IMR-90 (cell line): ENCODE data around the gene BTC. TPM values are rescaled to one million over a fixed set of nuclear protein-coding genes. Genes with fewer than 3 reads are reported as not detected.

Experiments used
- ATAC-seq: fragments of 200-7000 bp; cut with Tn5 transposase; 2 replicates; pipeline ENCODE4 v1.9.1; 2020; ENCODE audit warnings: low read depth, mild to moderate bottlenecking, moderate library complexity
- BruUV-seq: library from RNA; stranded (reverse); fragments of 400-500 nt; replicated peaks from 2 replicates; lab custom pipeline; 2021; lab: Mats Ljungman, UMichigan
- CTCF ChIA-PET: fragments of 300-600 bp; formaldehyde crosslinking; extraction: SDS; loops from one replicate; lab custom pipeline; 2021; ENCODE audit warnings: antibody characterized with exemption; lab: Yijun Ruan, JAX
- POLR2A ChIA-PET: fragments of 300-600 bp; sonication (Branson Sonifier 250); formaldehyde crosslinking; loops from one replicate; lab custom pipeline; 2022; ENCODE audit warnings: antibody characterized with exemption; ENCODE audit not compliant: unreplicated experiment; lab: Charles Lee
- DNase-seq: peaks from one replicate; pipeline ENCODE4 v3.0.0; 2013
- H2AFZ ChIP-seq: replicated peaks from 2 replicates; pipeline ENCODE3; 2013; ENCODE audit warnings: low read length, mild to moderate bottlenecking; ENCODE audit not compliant: poor library complexity
- H2AK5ac ChIP-seq: 2 replicates; pipeline ENCODE4 v1.6.1; 2013; ENCODE audit warnings: low read depth, low read length, inconsistent platforms
- H2AK9ac ChIP-seq: replicated peaks from 2 replicates; pipeline ENCODE3; 2013; ENCODE audit warnings: mild to moderate bottlenecking, low read depth, low read length, moderate library complexity; ENCODE audit not compliant: poor library complexity
- H2BK120ac ChIP-seq: 2 replicates; pipeline ENCODE4 v1.6.1; 2013; ENCODE audit warnings: low read depth, low read length, inconsistent platforms
- H2BK15ac ChIP-seq: 3 replicates; pipeline ENCODE4 v1.6.1; 2013; ENCODE audit warnings: low read depth, low read length, inconsistent platforms
- H2BK20ac ChIP-seq: 2 replicates; pipeline ENCODE4 v1.6.1; 2013; ENCODE audit warnings: low read depth, mild to moderate bottlenecking, inconsistent platforms, low read length, moderate library complexity
- H2BK5ac ChIP-seq: 2 replicates; pipeline ENCODE4 v1.6.1; 2013; ENCODE audit warnings: mild to moderate bottlenecking, low read depth, low read length, inconsistent platforms; ENCODE audit not compliant: poor library complexity, severe bottlenecking
- H3K14ac ChIP-seq: replicated peaks from 2 replicates; pipeline ENCODE4 v1.6.1; 2013; ENCODE audit warnings: low read depth, low read length, inconsistent platforms
- H3K18ac ChIP-seq: 2 replicates; pipeline ENCODE4 v1.6.1; 2013; ENCODE audit warnings: low read depth, low read length, control low read depth
- H3K23ac ChIP-seq: 2 replicates; pipeline ENCODE4 v1.6.1; 2013; ENCODE audit warnings: low read depth, low read length, inconsistent platforms
- H3K27ac ChIP-seq: 2 replicates; pipeline ENCODE4 v1.5.1; 2013; ENCODE audit warnings: mild to moderate bottlenecking, control low read depth, low read length; ENCODE audit not compliant: insufficient read depth
- H3K27me3 ChIP-seq: 2 replicates; pipeline ENCODE4 v1.6.1; 2013; ENCODE audit warnings: low read length; ENCODE audit not compliant: control insufficient read depth, insufficient read depth
- H3K36me3 ChIP-seq: 2 replicates; pipeline ENCODE4 v1.6.1; 2013; ENCODE audit warnings: low read length, mixed read lengths; ENCODE audit not compliant: control insufficient read depth, insufficient read depth
- H3K4ac ChIP-seq: 2 replicates; pipeline ENCODE4 v1.6.1; 2013; ENCODE audit warnings: low read depth, low read length, inconsistent platforms
- H3K4me1 ChIP-seq: 2 replicates; pipeline ENCODE4 v1.6.1; 2013; ENCODE audit warnings: low read length, mixed read lengths; ENCODE audit not compliant: control insufficient read depth, insufficient read depth
- H3K4me2 ChIP-seq: 2 replicates; pipeline ENCODE4 v1.6.1; 2013; ENCODE audit warnings: low read depth, mild to moderate bottlenecking, control low read depth, low read length, moderate library complexity
- H3K4me3 ChIP-seq: 2 replicates; pipeline ENCODE4 v1.5.1; 2013; ENCODE audit warnings: low read depth, mild to moderate bottlenecking, control low read depth, low read length, moderate library complexity; ENCODE audit not compliant: insufficient read depth
- H3K56ac ChIP-seq: 2 replicates; pipeline ENCODE4 v1.6.1; 2013; ENCODE audit warnings: low read length, inconsistent platforms; ENCODE audit not compliant: insufficient read depth; ENCODE audit errors: extremely low read depth
- H3K79me1 ChIP-seq, 2 experiments: 2 replicates each; pipeline ENCODE4 v1.6.1; 2013; ENCODE audit warnings: low read length in 2 of 2, inconsistent platforms in 1 of 2, low read depth in 1 of 2
- H3K9ac ChIP-seq: 2 replicates; pipeline ENCODE4 v1.6.1; 2013; ENCODE audit warnings: low read depth, low read length, control low read depth
- H3K9me1 ChIP-seq: 2 replicates; pipeline ENCODE4 v1.6.1; 2013; ENCODE audit warnings: low read length, inconsistent platforms; ENCODE audit not compliant: insufficient read depth
- H3K9me3 ChIP-seq: 2 replicates; pipeline ENCODE4 v1.6.1; 2013; ENCODE audit warnings: low read length; ENCODE audit not compliant: control insufficient read depth, insufficient read depth
- H4K20me1 ChIP-seq: 2 replicates; pipeline ENCODE4 v1.6.1; 2013; ENCODE audit warnings: low read length, inconsistent platforms; ENCODE audit not compliant: insufficient read depth
- H4K5ac ChIP-seq: 2 replicates; pipeline ENCODE4 v1.6.1; 2013; ENCODE audit warnings: mild to moderate bottlenecking, low read depth, low read length, control low read depth
- H4K8ac ChIP-seq, 2 experiments: 2 replicates each; pipeline ENCODE4 v1.6.1; 2013; ENCODE audit warnings: low read depth in 2 of 2, low read length in 2 of 2, control low read depth in 1 of 2, inconsistent platforms in 1 of 2
- H4K91ac ChIP-seq: 2 replicates; pipeline ENCODE4 v1.6.1; 2013; ENCODE audit warnings: low read depth, low read length, inconsistent platforms; ENCODE audit not compliant: insufficient read depth
- CHD1 ChIP-seq: IDR thresholded peaks from 2 replicates; pipeline ENCODE4 v1.6.1; 2012; ENCODE audit warnings: low read depth, low read length, improper control_type of control experiment
- MAZ ChIP-seq: IDR thresholded peaks from 2 replicates; pipeline ENCODE4 v1.6.1; 2012; ENCODE audit warnings: low read depth, mild to moderate bottlenecking, low read length, improper control_type of control experiment, moderate library complexity, borderline replicate concordance
- RAD21 ChIP-seq: IDR thresholded peaks from 2 replicates; pipeline ENCODE4 v1.6.1; 2012; ENCODE audit warnings: low read length, improper control_type of control experiment
- WGBS, 2 experiments: methylation state at CpG; one replicate each; pipeline versions ENCODE4 v1.1.5 to v1.1.7; 2013; ENCODE audit warnings: missing lambda C conversion rate in 2 of 2; ENCODE audit not compliant: insufficient read length in 1 of 2; ENCODE audit errors: extremely low coverage in 2 of 2; 5-methylcytosine and 5-hydroxymethylcytosine counted together
- dilution Hi-C: fragments of 300-500 bp; cut with HindIII; formaldehyde crosslinking; loops from one replicate; pipeline ENCODE4 v1.14.3; 2018; ENCODE audit warnings: low sequenced_read_pairs; ENCODE audit not compliant: unreplicated experiment
- in situ Hi-C: fragments of 300-500 bp; cut with MboI; formaldehyde crosslinking; loops from 3 replicates; pipeline ENCODE4 v1.14.3; 2019; ENCODE audit warnings: low sequenced_read_pairs, inconsistent platforms, mixed read lengths
- intact Hi-C: fragments of 100-400 bp; cut with micrococcal nuclease; formaldehyde crosslinking; loops from 2 replicates; pipeline ENCODE4 v1.10.0; 2022
- polyA plus RNA-seq, 3 experiments: library from polyadenylated mRNA; depleted of rRNA; stranded (reverse); fragments of >200 nt; gene quantifications; 2 replicates each; pipeline ENCODE4 v1.2.3, GENCODE V29; 2012; ENCODE audit warnings: low replicate concordance in 1 of 3
- total RNA-seq: library from RNA; depleted of rRNA; stranded (reverse); fragments of >200 nt; gene quantifications from 2 replicates; pipeline ENCODE4 v1.2.3, GENCODE V29; 2012
- TF ChIP-seq, protein P1 (sequence below): conservative IDR thresholded peaks from 2 replicates; pipeline ENCODE4 v1.5.1; 2012; ENCODE audit warnings: mild to moderate bottlenecking, low read depth, low read length, improper control_type of control experiment

Gene BTC
- total and polyA plus RNA-seq, 2 of the 4 experiments (the other 2 are of a cell fraction), result not detected

DNA sequence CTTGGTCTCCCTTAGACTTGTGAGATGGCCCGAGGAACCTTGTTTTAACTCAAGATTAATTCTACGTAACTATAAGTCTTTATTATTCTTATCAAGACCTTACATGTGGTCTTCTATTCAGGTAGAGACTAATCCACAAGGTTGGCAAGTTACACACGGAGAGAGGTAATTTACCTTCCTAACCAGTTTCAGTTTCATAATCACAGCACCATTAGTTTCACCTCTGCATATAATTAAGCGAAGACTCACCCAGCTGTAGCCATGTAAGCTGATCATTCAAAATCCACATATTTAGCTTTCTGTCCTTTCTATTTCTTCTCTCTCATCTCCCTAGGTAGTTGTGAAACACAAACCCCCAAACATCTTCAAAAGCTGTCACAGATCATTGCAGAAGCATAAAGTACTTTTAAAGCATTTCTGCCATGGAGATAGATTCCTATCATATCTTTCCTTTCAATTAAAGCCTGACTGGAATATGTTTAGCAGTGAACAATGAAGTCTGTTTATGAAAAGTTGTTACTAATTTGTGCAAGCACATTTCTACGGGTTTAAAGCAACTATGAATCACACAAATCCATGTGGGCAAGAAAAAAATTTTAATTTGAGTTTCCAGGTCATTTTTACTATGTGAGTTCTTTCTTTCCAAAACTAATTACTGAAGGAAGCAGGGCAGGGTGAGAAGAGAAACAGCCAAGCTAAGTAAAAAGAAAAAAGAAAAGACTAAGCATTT lies 78.5 kb downstream of the BTC start:
- dilution Hi-C loops, result no loop called here
- DNase-seq (no peak), ATAC-seq (peak; percentile 21; the same call in 1 of the 2 replicates)
- Histone ChIP-seq H4K20me1 (no peaks in the 10 kb centered on the region), H3K56ac (no peak overlapping the region), H2BK20ac (no peak overlapping the region), H3K4me1 (no peaks in the 10 kb centered on the region), H2AK9ac (no peak overlapping the region), H2AK5ac (no peak overlapping the region), H3K9me1 (no peaks in the 10 kb centered on the region), H3K27me3 (no peaks in the 10 kb centered on the region), H3K14ac (no peak overlapping the region), H2AFZ (no peak overlapping the region), H3K9me3 (no peaks in the 10 kb centered on the region), H4K5ac (no peak overlapping the region), H2BK120ac (no peak overlapping the region), H4K8ac (no peak overlapping the region), H3K79me1 (no peaks in the 10 kb centered on the region), H3K18ac (no peak overlapping the region), H3K9ac (no peak overlapping the region), H2BK15ac (no peak overlapping the region), H3K4me3 (no peak overlapping the region), H3K36me3 (no peaks in the 10 kb centered on the region), H3K4ac (no peak overlapping the region), H3K27ac (no peak overlapping the region), H3K4me2 (peak overlapping the region; percentile 31; the same call in 1 of the 2 replicates), H4K91ac (no peak overlapping the region), H2BK5ac (no peak overlapping the region), H3K23ac (no peak overlapping the region)
- ChIA-PET CTCF (no interaction called here), POLR2A (no interaction called here)
- 100% methylated on average over 1 of the region's 5 CpGs; no CpG with 5 or more reads in 1 of the 2 experiments for WGBS, 2 experiments
- in situ Hi-C loops, result no loop called here
- BruUV-seq, result no TSS peak
- no peak for TF ChIP-seq CHD1
- TF ChIP-seq, protein P1, sequence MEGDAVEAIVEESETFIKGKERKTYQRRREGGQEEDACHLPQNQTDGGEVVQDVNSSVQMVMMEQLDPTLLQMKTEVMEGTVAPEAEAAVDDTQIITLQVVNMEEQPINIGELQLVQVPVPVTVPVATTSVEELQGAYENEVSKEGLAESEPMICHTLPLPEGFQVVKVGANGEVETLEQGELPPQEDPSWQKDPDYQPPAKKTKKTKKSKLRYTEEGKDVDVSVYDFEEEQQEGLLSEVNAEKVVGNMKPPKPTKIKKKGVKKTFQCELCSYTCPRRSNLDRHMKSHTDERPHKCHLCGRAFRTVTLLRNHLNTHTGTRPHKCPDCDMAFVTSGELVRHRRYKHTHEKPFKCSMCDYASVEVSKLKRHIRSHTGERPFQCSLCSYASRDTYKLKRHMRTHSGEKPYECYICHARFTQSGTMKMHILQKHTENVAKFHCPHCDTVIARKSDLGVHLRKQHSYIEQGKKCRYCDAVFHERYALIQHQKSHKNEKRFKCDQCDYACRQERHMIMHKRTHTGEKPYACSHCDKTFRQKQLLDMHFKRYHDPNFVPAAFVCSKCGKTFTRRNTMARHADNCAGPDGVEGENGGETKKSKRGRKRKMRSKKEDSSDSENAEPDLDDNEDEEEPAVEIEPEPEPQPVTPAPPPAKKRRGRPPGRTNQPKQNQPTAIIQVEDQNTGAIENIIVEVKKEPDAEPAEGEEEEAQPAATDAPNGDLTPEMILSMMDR, result no peak
- no peak for TF ChIP-seq RAD21
- TF ChIP-seq MAZ, result no peak
- intact Hi-C loops, result no loop called here
